CD4-positive, alpha-beta memory T cell (primary cell): Measurements from ENCODE around the gene SPATA20. TPM values are rescaled to one million over a fixed set of nuclear protein-coding genes. Genes with fewer than 3 reads are reported as not detected.

ENCODE experiments used
- CTCF ChIA-PET: fragments of 350-600 bp; sonication (Branson Sonifier 250); formaldehyde crosslinking; loops from one replicate; lab custom pipeline; 2021; ENCODE audit warnings: inconsistent platforms; ENCODE audit not compliant: partially characterized antibody; lab: Charles Lee
- POLR2A ChIA-PET: fragments of 350-600 bp; sonication (Branson Sonifier 250); formaldehyde crosslinking; loops from one replicate; lab custom pipeline; 2021; ENCODE audit not compliant: partially characterized antibody; lab: Charles Lee
- DNase-seq, 5 donors: peaks; one replicate each; pipeline versions ENCODE4 v3.0.0 to v3.0.0-alpha.2; 2020 to 2022; ENCODE audit warnings: mixed read lengths in 1 of 5
- H3K27ac ChIP-seq: one replicate; pipeline ENCODE4 v1.7.0; 2013; ENCODE audit warnings: low read depth, low read length
- H3K27me3 ChIP-seq: 2 replicates; pipeline ENCODE4 v1.7.0; 2013; ENCODE audit warnings: mild to moderate bottlenecking, low read length, moderate library complexity; ENCODE audit not compliant: insufficient read depth
- H3K36me3 ChIP-seq: 2 replicates; pipeline ENCODE4 v1.7.0; 2013; ENCODE audit warnings: mild to moderate bottlenecking, low read length, moderate library complexity; ENCODE audit not compliant: insufficient read depth
- H3K4me1 ChIP-seq: 2 replicates; pipeline ENCODE4 v1.7.0; 2013; ENCODE audit warnings: mild to moderate bottlenecking, low read length, moderate library complexity; ENCODE audit not compliant: insufficient read depth
- H3K4me3 ChIP-seq, 2 donors: one replicate each; pipeline ENCODE4 v1.7.0; 2013; ENCODE audit warnings: low read length in 2 of 2, mild to moderate bottlenecking in 1 of 2
- H3K9me3 ChIP-seq, 2 donors: one replicate each; pipeline ENCODE4 v1.7.0; 2013; ENCODE audit warnings: low read length in 2 of 2, control low read depth in 1 of 2; ENCODE audit not compliant: control insufficient read depth in 1 of 2
- H3K27ac Mint-ChIP-seq, 7 donors: one replicate each; pipeline ENCODE4 v1.8.0; 2020 to 2021; ENCODE audit warnings: mixed read lengths in 7 of 7, mild to moderate bottlenecking in 6 of 7, inconsistent platforms in 3 of 7, moderate library complexity in 3 of 7
- H3K27me3 Mint-ChIP-seq, 2 donors: one replicate each; pipeline ENCODE4 v1.8.0; 2020 to 2021; ENCODE audit warnings: mixed read lengths in 2 of 2
- H3K36me3 Mint-ChIP-seq, 2 donors: one replicate each; pipeline ENCODE4 v1.8.0; 2020 to 2021; ENCODE audit warnings: mixed read lengths in 2 of 2, inconsistent platforms in 1 of 2, mild to moderate bottlenecking in 1 of 2
- H3K4me1 Mint-ChIP-seq, 4 donors: one replicate each; pipeline ENCODE4 v1.8.0; 2020 to 2021; ENCODE audit warnings: mixed read lengths in 4 of 4, mild to moderate bottlenecking in 1 of 4
- H3K4me3 Mint-ChIP-seq, 8 donors: one replicate each; pipeline ENCODE4 v1.8.0; 2020 to 2021; ENCODE audit warnings: mixed read lengths in 8 of 8, mild to moderate bottlenecking in 7 of 8, moderate library complexity in 6 of 8, inconsistent platforms in 3 of 8
- H3K9me3 Mint-ChIP-seq, 8 donors: one replicate each; pipeline ENCODE4 v1.8.0; 2020 to 2021; ENCODE audit warnings: mixed read lengths in 8 of 8, mild to moderate bottlenecking in 5 of 8, inconsistent platforms in 3 of 8, moderate library complexity in 1 of 8
- intact Hi-C: fragments of 100-400 bp; cut with micrococcal nuclease; formaldehyde crosslinking; loops from one replicate; pipeline ENCODE4 v1.15.1; 2023
- polyA plus RNA-seq, 2 donors: library from polyadenylated mRNA; unstranded; fragments of 300-500 nt; fragmentation: Illumina TruSeq; gene quantifications; one replicate each; pipeline ENCODE4 v1.2.3, GENCODE V29; 2021
- total RNA-seq, 2 experiments: library from RNA; stranded (reverse); gene quantifications; one replicate each; pipeline ENCODE4 v1.2.3, GENCODE V29; 2021

SPATA20 gene
- total and polyA plus RNA-seq, 4 experiments from 2014 or later, result 5.4 to 14.1 (median 10.3) TPM

GRCh38 chr17:50599606-50600005 lies 52.6 kb downstream of the SPATA20 start:
- H3K27me3 ChIP-seq, result no peaks in the 10 kb centered on the region
- Mint-ChIP-seq H3K36me3 (no peaks in the 10 kb centered on the region), H3K4me3 (no peak overlapping the region), H3K27ac (no peak overlapping the region), H3K4me1 (no peaks in the 10 kb centered on the region), H3K27me3 (peaks cover 5 to 16% of the 10 kb centered on the region in 2 donors), H3K9me3 (no peaks in the 10 kb centered on the region)
- intact Hi-C loops, result no loop called here
- no peak overlapping the region for H3K27ac ChIP-seq
- ChIA-PET POLR2A (no interaction called here), CTCF (no interaction called here)
- no peaks in the 10 kb centered on the region for H3K4me1 ChIP-seq
- H3K9me3 ChIP-seq, result no peaks in the 10 kb centered on the region
- no peak for DNase-seq
- no peaks in the 10 kb centered on the region for H3K36me3 ChIP-seq
- no peak overlapping the region for H3K4me3 ChIP-seq

GRCh38 chr17:50601823-50602375 lies 54.9 kb downstream of the SPATA20 start:
- ChIA-PET POLR2A (no interaction called here), CTCF (no interaction called here)
- Histone ChIP-seq H3K36me3 (no peaks in the 10 kb centered on the region), H3K4me1 (no peaks in the 10 kb centered on the region), H3K4me3 (no peak overlapping the region), H3K9me3 (no peaks in the 10 kb centered on the region), H3K27ac (no peak overlapping the region), H3K27me3 (no peaks in the 10 kb centered on the region)
- Mint-ChIP-seq H3K4me3 (no peak overlapping the region), H3K27me3 (peaks cover 15 to 27% of the 10 kb centered on the region in 2 donors), H3K36me3 (no peaks in the 10 kb centered on the region), H3K27ac (no peak overlapping the region), H3K9me3 (no peaks in the 10 kb centered on the region), H3K4me1 (no peaks in the 10 kb centered on the region)
- DNase-seq, result no peak
- intact Hi-C loops, result no loop called here

DNA sequence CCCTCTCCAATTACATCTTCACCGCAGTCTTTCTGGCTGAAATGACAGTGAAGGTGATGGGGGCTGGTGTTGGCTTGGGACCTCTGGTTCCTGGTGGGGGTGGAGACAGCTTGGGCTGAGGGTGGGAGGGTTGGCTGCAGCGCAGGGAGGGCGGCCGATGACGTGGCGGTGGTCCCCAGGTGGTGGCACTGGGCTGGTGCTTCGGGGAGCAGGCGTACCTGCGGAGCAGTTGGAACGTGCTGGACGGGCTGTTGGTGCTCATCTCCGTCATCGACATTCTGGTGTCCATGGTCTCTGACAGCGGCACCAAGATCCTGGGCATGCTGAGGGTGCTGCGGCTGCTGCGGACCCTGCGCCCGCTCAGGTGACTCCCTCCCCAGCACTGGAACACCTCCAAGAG lies 55.9 kb downstream of the SPATA20 start:
- H3K4me3 Mint-ChIP-seq, result no peak overlapping the region
- H3K27me3 Mint-ChIP-seq, result peaks cover 19 to 29% of the 10 kb centered on the region in 2 donors
- H3K4me1 Mint-ChIP-seq, result no peaks in the 10 kb centered on the region
- Histone ChIP-seq H3K9me3 (no peaks in the 10 kb centered on the region), H3K4me3 (no peak overlapping the region), H3K36me3 (no peaks in the 10 kb centered on the region), H3K4me1 (no peaks in the 10 kb centered on the region), H3K27me3 (no peaks in the 10 kb centered on the region), H3K27ac (no peak overlapping the region)
- POLR2A ChIA-PET, result no interaction called here
- DNase-seq, result no peak
- H3K36me3 Mint-ChIP-seq, result no peaks in the 10 kb centered on the region
- H3K27ac Mint-ChIP-seq, result no peak overlapping the region
- CTCF ChIA-PET, result no interaction called here
- intact Hi-C loops, result no loop called here
- H3K9me3 Mint-ChIP-seq, result no peaks in the 10 kb centered on the region

- no peaks in the 10 kb centered on the region for H3K36me3 Mint-ChIP-seq
- Histone ChIP-seq H3K4me1 (no peaks in the 10 kb centered on the region), H3K4me3 (no peak overlapping the region), H3K27ac (no peak overlapping the region), H3K9me3 (no peaks in the 10 kb centered on the region), H3K27me3 (no peaks in the 10 kb centered on the region), H3K36me3 (no peaks in the 10 kb centered on the region)
- POLR2A ChIA-PET, result no interaction called here
- H3K9me3 Mint-ChIP-seq, result no peaks in the 10 kb centered on the region
- H3K4me1 Mint-ChIP-seq, result no peaks in the 10 kb centered on the region
- peaks cover 19 to 29% of the 10 kb centered on the region in 2 donors for H3K27me3 Mint-ChIP-seq
- H3K27ac Mint-ChIP-seq, result no peak overlapping the region
- no peak overlapping the region for H3K4me3 Mint-ChIP-seq
- CTCF ChIA-PET, result no interaction called here
- intact Hi-C loops, result no loop called here
- DNase-seq, result no peak
Measured at GRCh38 chr17:50603340-50603739, 56.4 kb downstream of the SPATA20 start.

GRCh38 chr17:50604513-50604912 lies 57.5 kb downstream of the SPATA20 start:
- Histone ChIP-seq H3K4me1 (no peaks in the 10 kb centered on the region), H3K9me3 (no peaks in the 10 kb centered on the region), H3K27me3 (no peaks in the 10 kb centered on the region), H3K4me3 (no peak overlapping the region), H3K36me3 (no peaks in the 10 kb centered on the region), H3K27ac (no peak overlapping the region)
- Mint-ChIP-seq H3K4me1 (no peaks in the 10 kb centered on the region), H3K27me3 (peaks cover 19 to 27% of the 10 kb centered on the region in 2 donors), H3K36me3 (no peaks in the 10 kb centered on the region), H3K9me3 (no peaks in the 10 kb centered on the region), H3K4me3 (no peak overlapping the region), H3K27ac (no peak overlapping the region)
- no peak for DNase-seq
- CTCF ChIA-PET, result no interaction called here
- POLR2A ChIA-PET, result no interaction called here
- intact Hi-C loops, result no loop called here

DNA sequence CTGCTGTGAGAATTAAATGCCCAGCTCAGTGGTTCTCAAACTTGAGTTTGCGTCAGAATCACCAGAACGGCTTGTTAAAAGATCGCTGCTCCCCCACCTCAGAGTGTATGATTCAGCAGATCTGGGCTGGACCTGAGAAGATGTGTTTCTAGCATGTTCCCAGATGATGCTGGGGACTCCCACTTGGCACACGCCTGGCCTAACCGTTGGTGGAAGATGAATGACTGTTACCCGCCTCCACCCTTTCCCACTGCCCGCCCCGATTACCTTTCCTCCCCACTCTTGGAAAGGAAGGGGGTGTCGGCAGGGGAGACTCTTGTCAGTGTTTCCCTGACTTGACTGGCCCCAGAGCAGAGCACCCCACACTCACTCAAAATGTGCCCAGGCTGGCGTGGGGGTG lies 58.5 kb downstream of the SPATA20 start:
- Mint-ChIP-seq H3K4me1 (no peaks in the 10 kb centered on the region), H3K9me3 (no peaks in the 10 kb centered on the region), H3K27me3 (peaks cover 19 to 27% of the 10 kb centered on the region in 2 donors), H3K4me3 (no peak overlapping the region), H3K36me3 (no peaks in the 10 kb centered on the region), H3K27ac (no peak overlapping the region)
- Histone ChIP-seq H3K27ac (no peak overlapping the region), H3K27me3 (no peaks in the 10 kb centered on the region), H3K36me3 (no peaks in the 10 kb centered on the region), H3K4me1 (no peaks in the 10 kb centered on the region), H3K9me3 (no peaks in the 10 kb centered on the region), H3K4me3 (no peak overlapping the region)
- POLR2A ChIA-PET, result no interaction called here
- intact Hi-C loops, result no loop called here
- CTCF ChIA-PET, result no interaction called here
- no peak for DNase-seq

Other genes starting within 250 kb of the SPATA20 start
- gene XYLT2, start 201.0 kb upstream of the SPATA20 start, total RNA-seq, result 10 to 100 TPM; 37.6 to 41.1 TPM
- 10 to 100 TPM in 1 of 2 donors, 1 to 10 TPM in 1; 7.7 to 20.8 TPM for gene XYLT2, start 201.0 kb upstream of the SPATA20 start, polyA plus RNA-seq
- 10 to 100 TPM; 30.0 to 32.9 TPM for gene MRPL27, start 174.0 kb upstream of the SPATA20 start, total RNA-seq
- gene MRPL27, start 174.0 kb upstream of the SPATA20 start, polyA plus RNA-seq, result 10 to 100 TPM; 38.4 to 55.8 TPM
- under 1 TPM; 0.41 to 0.89 TPM for gene EME1, start 173.9 kb upstream of the SPATA20 start, total RNA-seq
- gene EME1, start 173.9 kb upstream of the SPATA20 start, polyA plus RNA-seq, result under 1 TPM in 1 of 2 donors, not detected in 1; 0.13 TPM
- 10 to 100 TPM; 30.3 to 30.7 TPM for gene LRRC59, start 149.7 kb upstream of the SPATA20 start, total RNA-seq
- 10 to 100 TPM; 17.8 to 23.9 TPM for gene LRRC59, start 149.7 kb upstream of the SPATA20 start, polyA plus RNA-seq
- 10 to 100 TPM; 20.8 to 24.8 TPM for gene ACSF2, start 121.0 kb upstream of the SPATA20 start, total RNA-seq
- 1 to 10 TPM; 1.7 to 2.4 TPM for gene ACSF2, start 121.0 kb upstream of the SPATA20 start, polyA plus RNA-seq
- gene CHAD, start 78.3 kb upstream of the SPATA20 start, total RNA-seq, result not detected
- gene CHAD, start 78.3 kb upstream of the SPATA20 start, polyA plus RNA-seq, result under 1 TPM in 1 of 2 donors, not detected in 1; 0.64 TPM
- gene RSAD1, start 68.3 kb upstream of the SPATA20 start, total RNA-seq, result 10 to 100 TPM; 81.1 to 86.0 TPM
- 10 to 100 TPM; 58.3 to 72.8 TPM for gene RSAD1, start 68.3 kb upstream of the SPATA20 start, polyA plus RNA-seq
- 1 to 10 TPM; 5.3 to 6.8 TPM for gene MYCBPAP, start 38.7 kb upstream of the SPATA20 start, total RNA-seq
- under 1 TPM in 1 of 2 donors, not detected in 1; 0.24 TPM for gene MYCBPAP, start 38.7 kb upstream of the SPATA20 start, polyA plus RNA-seq
- not detected for gene EPN3, start 14.4 kb upstream of the SPATA20 start, total RNA-seq
- not detected for gene EPN3, start 14.4 kb upstream of the SPATA20 start, polyA plus RNA-seq
- not detected for gene CACNA1G, start 13.5 kb downstream of the SPATA20 start, total RNA-seq
- gene CACNA1G, start 13.5 kb downstream of the SPATA20 start, polyA plus RNA-seq, result not detected
- 1 to 10 TPM in 1 of 2 experiments, under 1 TPM in 1; 0.86 to 1.6 TPM for gene ABCC3, start 87.7 kb downstream of the SPATA20 start, total RNA-seq
- gene ABCC3, start 87.7 kb downstream of the SPATA20 start, polyA plus RNA-seq, result not detected
- gene ANKRD40, start 160.7 kb downstream of the SPATA20 start, total RNA-seq, result 10 to 100 TPM; 34.2 to 39.3 TPM
- gene ANKRD40, start 160.7 kb downstream of the SPATA20 start, polyA plus RNA-seq, result 1 to 10 TPM; 2.1 to 8.1 TPM
- 100 to 1,000 TPM; 254 to 291 TPM for gene LUC7L3, start 172.4 kb downstream of the SPATA20 start, total RNA-seq
- 10 to 100 TPM; 21.9 to 79.6 TPM for gene LUC7L3, start 172.4 kb downstream of the SPATA20 start, polyA plus RNA-seq
- not detected for gene ANKRD40CL, start 220.3 kb downstream of the SPATA20 start, total RNA-seq
- not detected for gene ANKRD40CL, start 220.3 kb downstream of the SPATA20 start, polyA plus RNA-seq